Activated CD8-positive, alpha-beta T cell treated with anti-CD3 and anti-CD28 coated beads for 36 hours (primary cell): ENCODE results near the gene ILK. TPM values are rescaled to one million over a fixed set of nuclear protein-coding genes. Genes with fewer than 3 reads are reported as not detected.

Experiments
- ATAC-seq: fragments of 200-7000 bp; cut with Tn5 transposase; one replicate; pipeline ENCODE4 v1.10.0; 2021; ENCODE audit warnings: mild to moderate bottlenecking, moderate library complexity
- CTCF ChIA-PET: fragments of 350-600 bp; sonication (Branson Sonifier 250); formaldehyde crosslinking; loops from one replicate; lab custom pipeline; 2021; ENCODE audit warnings: antibody characterized with exemption; lab: Charles Lee
- POLR2A ChIA-PET: fragments of 350-600 bp; sonication (Branson Sonifier 250); formaldehyde crosslinking; loops from one replicate; lab custom pipeline; 2021; ENCODE audit warnings: antibody characterized with exemption; lab: Charles Lee
- DNase-seq: peaks from one replicate; pipeline ENCODE4 v3.0.0-alpha.2; 2020
- H3K27ac Mint-ChIP-seq: one replicate; pipeline ENCODE4 v1.8.0; 2021; ENCODE audit warnings: mild to moderate bottlenecking, mixed read lengths
- H3K27me3 Mint-ChIP-seq: one replicate; pipeline ENCODE4 v1.8.0; 2021; ENCODE audit warnings: mixed read lengths
- H3K36me3 Mint-ChIP-seq: one replicate; pipeline ENCODE4 v1.8.0; 2021; ENCODE audit warnings: low read depth, mixed read lengths
- H3K4me1 Mint-ChIP-seq: one replicate; pipeline ENCODE4 v1.8.0; 2021; ENCODE audit warnings: low read depth, mixed read lengths
- H3K4me3 Mint-ChIP-seq: one replicate; pipeline ENCODE4 v1.8.0; 2021; ENCODE audit warnings: mild to moderate bottlenecking, moderate library complexity, mixed read lengths
- H3K9me3 Mint-ChIP-seq: one replicate; pipeline ENCODE4 v1.8.0; 2021; ENCODE audit warnings: mixed read lengths
- CTCF ChIP-seq: fragments of 200-600 bp; IDR thresholded peaks from one replicate; pipeline ENCODE4 v1.8.0; 2022; ENCODE audit warnings: antibody characterized with exemption, mild to moderate bottlenecking
- intact Hi-C: fragments of 100-400 bp; cut with micrococcal nuclease; formaldehyde crosslinking; loops from one replicate; pipeline ENCODE4 v1.10.0; 2022
- total RNA-seq, 2 experiments: library from RNA; stranded (reverse); gene quantifications; one replicate each; pipeline ENCODE4 v1.2.3, GENCODE V29; 2021

The ILK gene
- total RNA-seq, 2 experiments from 2014 or later, result 70.6 to 71.7 TPM

DNA sequence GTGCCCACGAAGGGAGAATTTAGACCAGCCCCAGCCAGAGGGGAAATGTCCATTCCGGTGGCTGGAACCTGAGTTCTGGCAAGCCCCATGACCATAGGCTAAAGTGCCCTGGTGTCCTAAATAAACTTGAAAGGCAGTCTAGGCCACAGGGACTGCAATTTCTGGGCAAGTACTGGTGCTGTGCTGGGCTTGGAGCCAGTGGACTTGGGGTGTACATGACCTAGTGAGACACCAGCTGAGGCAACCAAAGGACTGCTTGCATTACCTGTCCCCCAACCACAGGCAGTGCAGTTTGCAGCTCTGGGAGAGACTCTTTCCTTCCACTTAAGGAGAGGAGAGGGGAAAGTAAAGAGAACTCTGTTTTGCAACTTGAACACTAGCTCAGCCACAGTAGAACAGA, 23.9 kb upstream of the ILK start:
- Mint-ChIP-seq H3K27me3 (no peaks in the 10 kb centered on the region), H3K4me3 (no peak overlapping the region), H3K4me1 (no peaks in the 10 kb centered on the region), H3K27ac (no peak overlapping the region), H3K36me3 (peaks cover 38% of the 10 kb centered on the region), H3K9me3 (peaks cover 21% of the 10 kb centered on the region)
- no peak for TF ChIP-seq CTCF
- DNase-seq, result no peak
- CTCF ChIA-PET, result interaction anchor here (0.9 to 2.1 kb wide), 3 partner anchors 49 to 103 kb away, joined by 3 to 6 read pairs (median 4); partner anchors contain the start of gene MRPL17
- intact Hi-C loops, result no loop called here
- ATAC-seq, result no peak
- POLR2A ChIA-PET, result no interaction called here

GRCh38 chr11:6583584-6583983, 20.0 kb upstream of the ILK start:
- ChIA-PET CTCF (interaction anchor here (1.3 kb wide), 1 partner anchor 204 kb away, joined by 3 read pairs; no protein-coding TSS in a partner anchor), POLR2A (no interaction called here)
- Mint-ChIP-seq H3K36me3 (peaks cover 51% of the 10 kb centered on the region), H3K9me3 (peaks cover 23% of the 10 kb centered on the region), H3K4me3 (no peak overlapping the region), H3K4me1 (no peaks in the 10 kb centered on the region), H3K27me3 (no peaks in the 10 kb centered on the region), H3K27ac (no peak overlapping the region)
- ATAC-seq, result no peak
- TF ChIP-seq CTCF, result no peak
- intact Hi-C loops, result no loop called here
- no peak for DNase-seq

DNA sequence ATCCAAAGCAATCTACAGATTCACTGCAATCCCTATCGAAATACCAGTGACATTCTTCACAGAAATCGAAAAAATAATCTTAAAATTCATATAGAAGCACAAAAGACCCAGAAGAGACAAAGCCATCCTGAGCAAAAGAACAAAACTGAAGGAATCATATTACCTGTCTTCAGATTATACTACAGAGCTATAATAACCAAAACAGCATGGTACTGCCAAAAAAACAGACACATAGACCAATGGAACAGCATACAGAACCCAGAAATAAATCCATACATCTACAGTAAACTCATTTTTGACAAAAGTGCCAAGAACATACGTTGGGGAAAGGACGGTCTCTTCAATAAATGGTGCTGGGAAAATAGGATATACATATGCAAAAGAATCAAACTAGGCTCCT, 19.0 kb upstream of the ILK start:
- no peaks in the 10 kb centered on the region for H3K27me3 Mint-ChIP-seq
- TF ChIP-seq CTCF, result no peak
- peaks cover 51% of the 10 kb centered on the region for H3K36me3 Mint-ChIP-seq
- no peak overlapping the region for H3K4me3 Mint-ChIP-seq
- no peak overlapping the region for H3K27ac Mint-ChIP-seq
- DNase-seq (no peak), ATAC-seq (no peak)
- H3K4me1 Mint-ChIP-seq, result no peaks in the 10 kb centered on the region
- H3K9me3 Mint-ChIP-seq, result peaks cover 23% of the 10 kb centered on the region
- CTCF ChIA-PET, result interaction anchor here (1.3 kb wide), 1 partner anchor 205 kb away, joined by 3 read pairs; no protein-coding TSS in a partner anchor
- intact Hi-C loops, result no loop called here
- POLR2A ChIA-PET, result no interaction called here

- H3K36me3 Mint-ChIP-seq, result peaks cover 46% of the 10 kb centered on the region
- no peak overlapping the region for H3K27ac Mint-ChIP-seq
- CTCF ChIA-PET, result interaction anchor here (0.8 to 1.0 kb wide), 2 partner anchors 12 to 82 kb away, joined by 3 to 4 read pairs; no protein-coding TSS in a partner anchor
- H3K9me3 Mint-ChIP-seq, result peaks cover 23% of the 10 kb centered on the region
- H3K4me3 Mint-ChIP-seq, result no peak overlapping the region
- ATAC-seq, result no peak
- no peaks in the 10 kb centered on the region for H3K27me3 Mint-ChIP-seq
- H3K4me1 Mint-ChIP-seq, result no peaks in the 10 kb centered on the region
- POLR2A ChIA-PET, result interaction anchor here (1.4 kb wide), 1 partner anchor 9 kb away, joined by 5 read pairs; no protein-coding TSS in a partner anchor
- DNase-seq, result no peak
- no peak for TF ChIP-seq CTCF
- intact Hi-C loops, result no loop called here
These were observed 16.9 kb upstream of the ILK start for GRCh38 chr11:6586434-6587359.
